MG63 (cell line): Measurements from ENCODE around the gene MICU1. TPM values are rescaled to one million over a fixed set of nuclear protein-coding genes. Genes with fewer than 3 reads are reported as not detected.

Experiments used
- total RNA-seq: library from RNA; depleted of rRNA; stranded (reverse); fragments of >200 nt; shearing (Covaris generic); gene quantifications from 2 replicates; pipeline ENCODE4 v1.2.3, GENCODE V29; 2014; ENCODE audit warnings: low replicate concordance; rRNA removed

MICU1 gene
- total RNA-seq, 1 experiment from 2014 or later, result 35.1 TPM

Other genes starting within 250 kb of the MICU1 start
- 24.5 and 41.3 TPM in 2 replicates for gene MCU, start 66.1 kb upstream of the MICU1 start, total RNA-seq